SK-N-SH treated with all-trans-retinoic acid at 6 μM for 48 hours (cell line): ENCODE measurements around the gene ADGRV1.

Source experiments
- ARNTL ChIP-seq: fragments of 450-650 bp; formaldehyde crosslinking; IDR thresholded peaks from 2 replicates; pipeline ENCODE4 v1.5.0; 2020; ENCODE audit warnings: low read depth, mild to moderate bottlenecking, moderate library complexity, borderline replicate concordance
- GLIS3 ChIP-seq: fragments of 250-450 bp; sonication (Bioruptor Pico); IDR thresholded peaks from 2 replicates; pipeline ENCODE4 v1.5.0; 2020; ENCODE audit warnings: mild to moderate bottlenecking, moderate library complexity
- RARB ChIP-seq: fragments of 250-450 bp; sonication (Bioruptor Pico); IDR thresholded peaks from 2 replicates; pipeline ENCODE4 v1.8.0; 2021; ENCODE audit warnings: mild to moderate bottlenecking, moderate library complexity
- SNAI2 ChIP-seq: fragments of 250-450 bp; sonication (Bioruptor Pico); IDR thresholded peaks from 2 replicates; pipeline ENCODE4 v1.5.0; 2020; ENCODE audit warnings: mild to moderate bottlenecking, moderate library complexity
- TCF4 ChIP-seq: fragments of 250-450 bp; sonication (Bioruptor Pico); IDR thresholded peaks from 2 replicates; pipeline ENCODE4 v1.8.0; 2021; ENCODE audit warnings: mild to moderate bottlenecking, moderate library complexity, borderline replicate concordance
- TOX ChIP-seq: fragments of 250-450 bp; sonication (Bioruptor Pico); IDR thresholded peaks from 2 replicates; pipeline ENCODE4 v1.8.0; 2021; ENCODE audit warnings: mild to moderate bottlenecking, moderate library complexity, borderline replicate concordance
- ZFP3 ChIP-seq: fragments of 250-450 bp; sonication (Bioruptor Pico); IDR thresholded peaks from 2 replicates; pipeline ENCODE4 v1.5.0; 2020; ENCODE audit warnings: mild to moderate bottlenecking, moderate library complexity
- ZFP30 ChIP-seq: fragments of 450-650 bp; formaldehyde crosslinking; IDR thresholded peaks from 2 replicates; pipeline ENCODE4 v1.5.0; 2022; ENCODE audit warnings: mild to moderate bottlenecking, moderate library complexity
- ZNF70 ChIP-seq: fragments of 450-650 bp; formaldehyde crosslinking; IDR thresholded peaks from 2 replicates; pipeline ENCODE4 v1.5.0; 2020; ENCODE audit warnings: mild to moderate bottlenecking, moderate library complexity
- ZNF8 ChIP-seq: fragments of 450-650 bp; formaldehyde crosslinking; IDR thresholded peaks from 2 replicates; pipeline ENCODE4 v1.5.0; 2020; ENCODE audit warnings: mild to moderate bottlenecking, moderate library complexity
- TF ChIP-seq, protein P1 (sequence below): fragments of 250-450 bp; sonication (Bioruptor Pico); IDR thresholded peaks from 2 replicates; pipeline ENCODE4 v1.8.0; 2021; ENCODE audit warnings: low read depth, mild to moderate bottlenecking, moderate library complexity, borderline replicate concordance
- TF ChIP-seq, protein P2 (sequence below): fragments of 250-450 bp; sonication (Bioruptor Pico); IDR thresholded peaks from 2 replicates; pipeline ENCODE4 v1.5.0; 2020; ENCODE audit warnings: mild to moderate bottlenecking, moderate library complexity
- TF ChIP-seq, protein P3 (sequence below): fragments of 250-450 bp; sonication (Bioruptor Pico); IDR thresholded peaks from 2 replicates; pipeline ENCODE4 v1.8.0; 2020; ENCODE audit warnings: mild to moderate bottlenecking, moderate library complexity, borderline replicate concordance

DNA sequence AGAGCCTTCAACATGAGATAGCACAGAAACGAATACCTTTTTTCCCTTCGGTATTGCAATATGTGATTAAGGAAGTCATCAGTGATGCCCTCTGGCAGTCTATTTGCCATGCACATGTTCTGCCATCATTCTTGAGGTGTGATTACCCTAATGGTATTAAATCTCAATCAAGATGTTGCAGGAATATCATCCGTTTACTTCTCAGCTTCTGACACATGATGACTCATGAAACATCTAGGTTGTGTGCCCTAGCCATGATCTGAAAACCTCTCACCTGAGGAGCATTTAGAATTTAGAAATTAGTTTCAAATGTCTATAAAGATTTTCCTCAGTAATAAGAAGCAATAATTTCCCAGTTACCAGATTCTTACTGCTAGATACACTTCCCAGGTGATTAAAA lies 209.1 kb downstream of the ADGRV1 start:
- TF ChIP-seq, protein P1, sequence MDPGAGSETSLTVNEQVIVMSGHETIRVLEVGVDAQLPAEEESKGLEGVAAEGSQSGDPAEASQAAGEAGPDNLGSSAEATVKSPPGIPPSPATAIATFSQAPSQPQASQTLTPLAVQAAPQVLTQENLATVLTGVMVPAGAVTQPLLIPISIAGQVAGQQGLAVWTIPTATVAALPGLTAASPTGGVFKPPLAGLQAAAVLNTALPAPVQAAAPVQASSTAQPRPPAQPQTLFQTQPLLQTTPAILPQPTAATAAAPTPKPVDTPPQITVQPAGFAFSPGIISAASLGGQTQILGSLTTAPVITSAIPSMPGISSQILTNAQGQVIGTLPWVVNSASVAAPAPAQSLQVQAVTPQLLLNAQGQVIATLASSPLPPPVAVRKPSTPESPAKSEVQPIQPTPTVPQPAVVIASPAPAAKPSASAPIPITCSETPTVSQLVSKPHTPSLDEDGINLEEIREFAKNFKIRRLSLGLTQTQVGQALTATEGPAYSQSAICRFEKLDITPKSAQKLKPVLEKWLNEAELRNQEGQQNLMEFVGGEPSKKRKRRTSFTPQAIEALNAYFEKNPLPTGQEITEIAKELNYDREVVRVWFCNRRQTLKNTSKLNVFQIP (CRISPR knock-in tag), result no peak
- no peak for TF ChIP-seq ZFP30
- TF ChIP-seq, protein P2, sequence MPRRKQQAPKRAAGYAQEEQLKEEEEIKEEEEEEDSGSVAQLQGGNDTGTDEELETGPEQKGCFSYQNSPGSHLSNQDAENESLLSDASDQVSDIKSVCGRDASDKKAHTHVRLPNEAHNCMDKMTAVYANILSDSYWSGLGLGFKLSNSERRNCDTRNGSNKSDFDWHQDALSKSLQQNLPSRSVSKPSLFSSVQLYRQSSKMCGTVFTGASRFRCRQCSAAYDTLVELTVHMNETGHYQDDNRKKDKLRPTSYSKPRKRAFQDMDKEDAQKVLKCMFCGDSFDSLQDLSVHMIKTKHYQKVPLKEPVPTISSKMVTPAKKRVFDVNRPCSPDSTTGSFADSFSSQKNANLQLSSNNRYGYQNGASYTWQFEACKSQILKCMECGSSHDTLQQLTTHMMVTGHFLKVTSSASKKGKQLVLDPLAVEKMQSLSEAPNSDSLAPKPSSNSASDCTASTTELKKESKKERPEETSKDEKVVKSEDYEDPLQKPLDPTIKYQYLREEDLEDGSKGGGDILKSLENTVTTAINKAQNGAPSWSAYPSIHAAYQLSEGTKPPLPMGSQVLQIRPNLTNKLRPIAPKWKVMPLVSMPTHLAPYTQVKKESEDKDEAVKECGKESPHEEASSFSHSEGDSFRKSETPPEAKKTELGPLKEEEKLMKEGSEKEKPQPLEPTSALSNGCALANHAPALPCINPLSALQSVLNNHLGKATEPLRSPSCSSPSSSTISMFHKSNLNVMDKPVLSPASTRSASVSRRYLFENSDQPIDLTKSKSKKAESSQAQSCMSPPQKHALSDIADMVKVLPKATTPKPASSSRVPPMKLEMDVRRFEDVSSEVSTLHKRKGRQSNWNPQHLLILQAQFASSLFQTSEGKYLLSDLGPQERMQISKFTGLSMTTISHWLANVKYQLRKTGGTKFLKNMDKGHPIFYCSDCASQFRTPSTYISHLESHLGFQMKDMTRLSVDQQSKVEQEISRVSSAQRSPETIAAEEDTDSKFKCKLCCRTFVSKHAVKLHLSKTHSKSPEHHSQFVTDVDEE (CRISPR knock-in tag), result no peak
- no peak for TF ChIP-seq TOX (CRISPR knock-in tag)
- no peak for TF ChIP-seq TCF4 (CRISPR knock-in tag)
- TF ChIP-seq RARB (CRISPR knock-in tag), result no peak
- TF ChIP-seq SNAI2 (CRISPR knock-in tag), result no peak
- no peak for TF ChIP-seq ZFP3 (CRISPR knock-in tag)
- TF ChIP-seq, protein P3, sequence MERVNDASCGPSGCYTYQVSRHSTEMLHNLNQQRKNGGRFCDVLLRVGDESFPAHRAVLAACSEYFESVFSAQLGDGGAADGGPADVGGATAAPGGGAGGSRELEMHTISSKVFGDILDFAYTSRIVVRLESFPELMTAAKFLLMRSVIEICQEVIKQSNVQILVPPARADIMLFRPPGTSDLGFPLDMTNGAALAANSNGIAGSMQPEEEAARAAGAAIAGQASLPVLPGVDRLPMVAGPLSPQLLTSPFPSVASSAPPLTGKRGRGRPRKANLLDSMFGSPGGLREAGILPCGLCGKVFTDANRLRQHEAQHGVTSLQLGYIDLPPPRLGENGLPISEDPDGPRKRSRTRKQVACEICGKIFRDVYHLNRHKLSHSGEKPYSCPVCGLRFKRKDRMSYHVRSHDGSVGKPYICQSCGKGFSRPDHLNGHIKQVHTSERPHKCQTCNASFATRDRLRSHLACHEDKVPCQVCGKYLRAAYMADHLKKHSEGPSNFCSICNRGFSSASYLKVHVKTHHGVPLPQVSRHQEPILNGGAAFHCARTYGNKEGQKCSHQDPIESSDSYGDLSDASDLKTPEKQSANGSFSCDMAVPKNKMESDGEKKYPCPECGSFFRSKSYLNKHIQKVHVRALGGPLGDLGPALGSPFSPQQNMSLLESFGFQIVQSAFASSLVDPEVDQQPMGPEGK (CRISPR knock-in tag), result no peak
- TF ChIP-seq ZNF8 (CRISPR knock-in tag), result no peak
- no peak for TF ChIP-seq GLIS3 (CRISPR knock-in tag)
- no peak for TF ChIP-seq ARNTL (CRISPR knock-in tag)
- no peak for TF ChIP-seq ZNF70 (CRISPR knock-in tag)
